ENCODE data around the gene CA11. TPM values are rescaled to one million over a fixed set of nuclear protein-coding genes. Genes with fewer than 3 reads are reported as not detected.

Gene CA11
- total RNA-seq, 2 donors from 2014 or later: 7.0 to 11.2 TPM

- DNase-seq (ENCODE audit: low spot score): no peak
- Histone ChIP-seq H3K9me3 (no peaks in the 10 kb centered on the region), H3K4me1 (replicated peaks) (no peaks in the 10 kb centered on the region), H3K4me3 (no peak overlapping the region), H3K27ac (no peak overlapping the region), H3K36me3 (no peaks in the 10 kb centered on the region), H3K27me3 (replicated peaks; ENCODE audit: insufficient read depth) (no peaks in the 10 kb centered on the region)
- WGBS: 68% methylated on average over 30 of the region's 30 CpGs
- TF ChIP-seq POLR2A (IDR thresholded peaks at IDR 0.05): no peak
- TF ChIP-seq CTCF (IDR thresholded peaks at IDR 0.05): no peak
- no peak for TF ChIP-seq POLR2AphosphoS5 (IDR thresholded peaks at IDR 0.05)
- intact Hi-C loops (cut with DNase I): no loop called here
Measured at GRCh38 chr19:48598996-48599700, 46.8 kb downstream of the CA11 start.

- TF ChIP-seq POLR2AphosphoS5 (IDR thresholded peaks at IDR 0.05) (no peak), CTCF (IDR thresholded peaks at IDR 0.05) (no peak), POLR2A (IDR thresholded peaks at IDR 0.05) (no peak)
- Histone ChIP-seq H3K9me3 (no peaks in the 10 kb centered on the region), H3K27ac (no peak overlapping the region), H3K4me3 (no peak overlapping the region), H3K27me3 (replicated peaks; ENCODE audit: insufficient read depth) (no peaks in the 10 kb centered on the region), H3K36me3 (no peaks in the 10 kb centered on the region), H3K4me1 (replicated peaks) (no peaks in the 10 kb centered on the region)
- WGBS: 81% methylated on average over 39 of the region's 39 CpGs
- no peak for DNase-seq (ENCODE audit: low spot score)
- intact Hi-C loops (cut with DNase I): no loop called here
Measured at GRCh38 chr19:48596679-48597465, 49.1 kb downstream of the CA11 start.

- no peak for DNase-seq (ENCODE audit: low spot score)
- WGBS: 93% methylated on average over 4 of the region's 4 CpGs
Measured at GRCh38 chr19:48596237-48596636, 49.8 kb downstream of the CA11 start.

GRCh38 chr19:48595833-48596232 lies 50.2 kb downstream of the CA11 start:
- no peaks in the 10 kb centered on the region for H3K4me1 ChIP-seq (replicated peaks)
- WGBS: 73% methylated on average over 6 of the region's 6 CpGs
- no peak for DNase-seq (ENCODE audit: low spot score)
- no peaks in the 10 kb centered on the region for H3K27me3 ChIP-seq (replicated peaks; ENCODE audit: insufficient read depth)
- intact Hi-C loops (cut with DNase I): no loop called here
- no peak overlapping the region for H3K4me3 ChIP-seq
- no peak overlapping the region for H3K27ac ChIP-seq
- TF ChIP-seq CTCF (IDR thresholded peaks at IDR 0.05) (no peak), POLR2AphosphoS5 (IDR thresholded peaks at IDR 0.05) (no peak), POLR2A (IDR thresholded peaks at IDR 0.05) (no peak)
- H3K9me3 ChIP-seq: no peaks in the 10 kb centered on the region
- no peaks in the 10 kb centered on the region for H3K36me3 ChIP-seq

More at GRCh38 chr19:48596237-48596636, 49.8 kb downstream of the CA11 start:
- intact Hi-C loops (cut with DNase I): no loop called here
- H3K9me3 ChIP-seq: no peaks in the 10 kb centered on the region
- no peak overlapping the region for H3K27ac ChIP-seq
- H3K36me3 ChIP-seq: no peaks in the 10 kb centered on the region
- H3K4me1 ChIP-seq (replicated peaks): no peaks in the 10 kb centered on the region
- H3K27me3 ChIP-seq (replicated peaks; ENCODE audit: insufficient read depth): no peaks in the 10 kb centered on the region
- no peak overlapping the region for H3K4me3 ChIP-seq
- TF ChIP-seq POLR2A (IDR thresholded peaks at IDR 0.05) (no peak), CTCF (IDR thresholded peaks at IDR 0.05) (no peak), POLR2AphosphoS5 (IDR thresholded peaks at IDR 0.05) (no peak)

All from prostate gland (tissue), 2 donors.